Stomach (tissue), 4 donors: ENCODE measurements around the gene IL6ST.
"Not testable (repeated sequence)": the region's sequence is repeated elsewhere in the genome, so short reads cannot be mapped to it uniquely, and the experiment has no call there.

ENCODE experiments used
- CTCF ChIP-seq, 7 experiments: fragments of 450-650 bp in 4 of 7; fragments of 200-600 bp in 3 of 7; sonication (generic) in 3 of 7; IDR thresholded peaks; one replicate each; pipeline ENCODE4 v1.5.1; 2016 to 2019; ENCODE audit warnings: antibody characterized with exemption in 7 of 7, control low read depth in 2 of 7, mild to moderate bottlenecking in 1 of 7
- EP300 ChIP-seq: sonication (generic); formaldehyde crosslinking; IDR thresholded peaks from one replicate; pipeline ENCODE4 v1.6.1; 2017; ENCODE audit warnings: antibody characterized with exemption
- POLR2AphosphoS5 ChIP-seq, 3 donors: sonication (generic); formaldehyde crosslinking; IDR thresholded peaks; one replicate each; pipeline ENCODE4 v1.6.1; 2016; ENCODE audit warnings: antibody characterized with exemption in 3 of 3

- TF ChIP-seq CTCF (IDR thresholded peaks at IDR 0.05); POLR2AphosphoS5 (IDR thresholded peaks at IDR 0.05); EP300: not testable (repeated sequence)
These were observed 6.3 kb downstream of the IL6ST start for GRCh38 chr5:55988428-55988827.
